NCI-H1105 (cell line): Measurements from ENCODE around the gene LINC00305.
A peak's percentile ranks its signal among the peaks of the same experiment; 100 is the strongest.

Experiments used
- DNase-seq: peaks from one replicate; lab custom pipeline; 2025; lab: John Stamatoyannopoulos, UW

LINC00305 gene

GRCh38 chr18:64115881-64116280, 33.0 kb downstream of the LINC00305 start:
- no peak for DNase-seq

- no peak for DNase-seq
Measured at GRCh38 chr18:64111950-64112349, 36.9 kb downstream of the LINC00305 start.

- DNase-seq: no peak
Measured at GRCh38 chr18:64110692-64111480, 38.0 kb downstream of the LINC00305 start.

GRCh38 chr18:64103986-64104385, 44.9 kb downstream of the LINC00305 start:
- DNase-seq: no peak

- DNase-seq: peak; percentile 22
Measured at GRCh38 chr18:64100116-64100922, 48.6 kb downstream of the LINC00305 start.

GRCh38 chr18:64099244-64099643, 49.6 kb downstream of the LINC00305 start:
- no peak for DNase-seq

- DNase-seq: no peak
Measured at GRCh38 chr18:64097497-64097896, 51.4 kb downstream of the LINC00305 start.

- no peak for DNase-seq
Measured at GRCh38 chr18:64095056-64095455, 53.8 kb downstream of the LINC00305 start.

- no peak for DNase-seq
Measured at GRCh38 chr18:64094210-64094609, 54.7 kb downstream of the LINC00305 start.

- no peak for DNase-seq
Measured at GRCh38 chr18:64091526-64091925, 57.4 kb downstream of the LINC00305 start.

GRCh38 chr18:64090876-64091275, 58.0 kb downstream of the LINC00305 start:
- no peak for DNase-seq

GRCh38 chr18:64083916-64084315, 65.0 kb downstream of the LINC00305 start:
- no peak for DNase-seq

- DNase-seq: no peak
Measured at GRCh38 chr18:64082513-64082912, 66.4 kb downstream of the LINC00305 start.

GRCh38 chr18:64082054-64082453, 66.8 kb downstream of the LINC00305 start:
- no peak for DNase-seq

- no peak for DNase-seq
Measured at GRCh38 chr18:64073971-64074370, 74.9 kb downstream of the LINC00305 start.

- DNase-seq: no peak
Measured at GRCh38 chr18:64055019-64055418, 93.9 kb downstream of the LINC00305 start.

GRCh38 chr18:64053246-64053645, 95.6 kb downstream of the LINC00305 start:
- DNase-seq: no peak

GRCh38 chr18:64052772-64053171, 96.1 kb downstream of the LINC00305 start:
- no peak for DNase-seq

GRCh38 chr18:64044616-64045015, 104.3 kb downstream of the LINC00305 start:
- DNase-seq: no peak

- no peak for DNase-seq
Measured at GRCh38 chr18:64042728-64043358, 106.0 kb downstream of the LINC00305 start.

- peak; percentile 18 for DNase-seq
Measured at GRCh38 chr18:64037812-64038414, 111.0 kb downstream of the LINC00305 start.

GRCh38 chr18:64032312-64032711, 116.6 kb downstream of the LINC00305 start:
- no peak for DNase-seq
